ENCODE measurements around the gene NAV2.

The NAV2 gene

DNA sequence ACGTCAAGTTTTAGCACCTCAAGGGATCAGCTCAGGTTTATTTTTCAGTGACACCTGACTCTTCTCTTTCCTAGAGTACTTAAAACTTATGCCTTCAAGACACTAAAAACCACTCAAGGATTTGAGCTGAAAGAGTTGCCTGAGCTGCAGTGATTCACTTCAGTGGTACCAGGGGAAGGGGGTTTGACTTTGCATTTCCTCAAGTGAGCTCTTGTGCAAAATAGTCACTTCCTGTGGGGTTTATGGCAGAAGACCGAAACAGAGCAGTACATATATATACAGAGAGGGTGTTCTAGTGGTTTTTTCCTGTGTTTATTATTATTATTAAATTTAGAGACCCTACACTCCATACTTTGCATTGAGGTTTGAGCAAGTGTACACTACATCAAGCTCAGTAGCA, 386.9 kb downstream of the NAV2 start:
- Histone ChIP-seq H3K4me3 (ENCODE audit: low read length) (no peak overlapping the region), H3K27me3 (ENCODE audit: insufficient read depth, low read length) (no peaks in the 10 kb centered on the region), H3K36me3 (ENCODE audit: insufficient read depth, low read length) (peaks cover 77% of the 10 kb centered on the region), H2AFZ (ENCODE audit: low read depth, low read length) (no peak overlapping the region), H3K4me1 (ENCODE audit: insufficient read depth, low read length) (no peaks in the 10 kb centered on the region), H3K9me3 (ENCODE audit: low read length) (no peaks in the 10 kb centered on the region)

DNA sequence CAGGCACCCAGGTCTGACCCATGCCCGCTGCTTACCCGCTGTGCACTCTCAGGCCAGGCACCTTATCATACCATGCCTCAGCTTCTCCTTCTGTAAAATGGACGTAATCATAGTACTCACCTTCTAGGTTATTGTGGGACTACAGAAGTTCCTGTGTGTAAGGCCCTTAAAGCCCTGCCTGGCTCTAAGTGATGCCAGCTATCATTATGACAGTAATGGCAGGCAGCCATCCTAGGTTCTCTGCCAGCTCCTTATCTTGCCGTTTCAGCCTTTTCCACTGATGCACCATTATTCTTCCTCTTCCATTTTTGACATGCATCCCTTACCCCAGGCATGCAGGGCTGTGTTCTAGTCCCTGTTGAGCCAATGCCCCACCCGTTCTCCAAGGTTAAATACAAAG, 389.8 kb downstream of the NAV2 start:
- no peaks in the 10 kb centered on the region for H3K9me3 ChIP-seq (ENCODE audit: low read length)
- H3K4me3 ChIP-seq (ENCODE audit: low read length): no peak overlapping the region
- H2AFZ ChIP-seq (ENCODE audit: low read depth, low read length): no peak overlapping the region
- H3K4me1 ChIP-seq (ENCODE audit: insufficient read depth, low read length): no peaks in the 10 kb centered on the region
- H3K27me3 ChIP-seq (ENCODE audit: insufficient read depth, low read length): no peaks in the 10 kb centered on the region
- H3K36me3 ChIP-seq (ENCODE audit: insufficient read depth, low read length): peaks cover 70% of the 10 kb centered on the region

DNA sequence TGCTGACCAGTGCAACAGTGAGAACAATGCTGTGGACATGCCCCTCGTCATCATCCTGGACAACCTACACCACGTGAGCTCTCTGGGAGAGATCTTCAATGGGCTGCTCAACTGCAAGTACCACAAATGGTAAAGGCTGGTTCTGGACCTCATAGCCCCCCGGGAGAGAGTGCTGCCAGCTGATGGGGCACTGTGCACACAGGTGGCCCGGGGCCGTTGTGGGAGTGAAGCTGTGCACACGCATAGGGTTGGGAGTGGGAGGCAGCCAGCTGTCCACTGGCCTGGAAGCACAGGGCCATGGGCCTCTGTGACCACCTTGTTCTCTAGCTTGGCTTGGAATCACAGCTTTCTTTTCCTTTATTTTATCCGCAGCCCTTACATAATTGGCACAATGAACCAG, 390.6 kb downstream of the NAV2 start:
- H3K9me3 ChIP-seq (ENCODE audit: low read length): no peaks in the 10 kb centered on the region
- no peaks in the 10 kb centered on the region for H3K4me1 ChIP-seq (ENCODE audit: insufficient read depth, low read length)
- H2AFZ ChIP-seq (ENCODE audit: low read depth, low read length): no peak overlapping the region
- no peaks in the 10 kb centered on the region for H3K27me3 ChIP-seq (ENCODE audit: insufficient read depth, low read length)
- peaks cover 70% of the 10 kb centered on the region for H3K36me3 ChIP-seq (ENCODE audit: insufficient read depth, low read length)
- H3K4me3 ChIP-seq (ENCODE audit: low read length): no peak overlapping the region

DNA sequence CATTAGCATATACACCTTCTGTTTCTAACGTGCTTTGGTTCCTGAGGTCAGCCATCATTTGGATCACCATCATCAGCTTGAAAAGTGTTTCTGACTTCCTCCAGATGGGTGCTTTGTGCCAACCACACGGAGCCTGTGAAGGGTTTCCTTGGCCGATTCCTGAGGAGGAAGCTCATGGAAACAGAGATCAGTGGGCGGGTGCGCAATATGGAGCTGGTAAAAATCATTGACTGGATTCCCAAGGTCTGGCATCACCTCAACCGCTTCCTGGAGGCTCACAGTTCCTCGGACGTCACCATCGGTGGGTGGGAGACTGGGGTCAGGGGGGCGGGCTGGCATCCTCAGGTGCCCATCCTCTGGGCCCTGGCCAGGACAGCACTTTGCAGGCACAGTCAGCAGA, 392.8 kb downstream of the NAV2 start:
- Histone ChIP-seq H3K9me3 (ENCODE audit: low read length) (no peaks in the 10 kb centered on the region), H3K4me1 (ENCODE audit: insufficient read depth, low read length) (no peaks in the 10 kb centered on the region), H2AFZ (ENCODE audit: low read depth, low read length) (no peak overlapping the region), H3K4me3 (ENCODE audit: low read length) (no peak overlapping the region), H3K27me3 (ENCODE audit: insufficient read depth, low read length) (no peaks in the 10 kb centered on the region), H3K36me3 (ENCODE audit: insufficient read depth, low read length) (peaks cover 77% of the 10 kb centered on the region)

GRCh38 chr11:20109731-20110445, 397.3 kb downstream of the NAV2 start:
- Histone ChIP-seq H3K4me1 (ENCODE audit: insufficient read depth, low read length) (no peaks in the 10 kb centered on the region), H3K4me3 (ENCODE audit: low read length) (no peak overlapping the region), H3K36me3 (ENCODE audit: insufficient read depth, low read length) (peaks cover 46% of the 10 kb centered on the region), H3K27me3 (ENCODE audit: insufficient read depth, low read length) (no peaks in the 10 kb centered on the region), H2AFZ (ENCODE audit: low read depth, low read length) (no peak overlapping the region), H3K9me3 (ENCODE audit: low read length) (no peaks in the 10 kb centered on the region)

- Histone ChIP-seq H3K27me3 (ENCODE audit: insufficient read depth, low read length) (no peaks in the 10 kb centered on the region), H3K4me1 (ENCODE audit: insufficient read depth, low read length) (no peaks in the 10 kb centered on the region), H2AFZ (ENCODE audit: low read depth, low read length) (no peak overlapping the region), H3K4me3 (ENCODE audit: low read length) (no peak overlapping the region), H3K36me3 (ENCODE audit: insufficient read depth, low read length) (peaks cover 43% of the 10 kb centered on the region), H3K9me3 (ENCODE audit: low read length) (no peaks in the 10 kb centered on the region)
Observed at GRCh38 chr11:20110908-20111669, 398.5 kb downstream of the NAV2 start.

DNA sequence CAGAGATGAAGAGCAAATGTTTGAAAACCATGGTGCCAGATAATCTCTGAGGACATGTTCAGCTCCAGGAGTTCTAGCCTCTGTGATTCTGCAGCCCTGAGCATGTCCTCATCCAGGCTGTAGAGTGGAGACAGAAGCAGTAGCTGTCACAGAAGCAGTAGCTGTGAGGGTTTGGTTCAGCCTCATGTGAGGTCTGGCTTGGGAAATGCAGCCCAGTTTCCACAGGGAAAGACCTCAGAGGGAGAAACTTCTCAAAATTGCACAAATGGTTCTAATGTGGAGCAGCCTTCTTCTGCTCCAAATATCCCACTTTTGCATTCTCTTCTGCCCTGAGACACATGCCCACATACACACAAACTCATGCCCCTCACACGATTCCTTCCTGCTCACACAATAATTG, 399.2 kb downstream of the NAV2 start:
- Histone ChIP-seq H2AFZ (ENCODE audit: low read depth, low read length) (no peak overlapping the region), H3K9me3 (ENCODE audit: low read length) (no peaks in the 10 kb centered on the region), H3K27me3 (ENCODE audit: insufficient read depth, low read length) (no peaks in the 10 kb centered on the region), H3K36me3 (ENCODE audit: insufficient read depth, low read length) (peaks cover 48% of the 10 kb centered on the region), H3K4me3 (ENCODE audit: low read length) (no peak overlapping the region), H3K4me1 (ENCODE audit: insufficient read depth, low read length) (no peaks in the 10 kb centered on the region)

DNA sequence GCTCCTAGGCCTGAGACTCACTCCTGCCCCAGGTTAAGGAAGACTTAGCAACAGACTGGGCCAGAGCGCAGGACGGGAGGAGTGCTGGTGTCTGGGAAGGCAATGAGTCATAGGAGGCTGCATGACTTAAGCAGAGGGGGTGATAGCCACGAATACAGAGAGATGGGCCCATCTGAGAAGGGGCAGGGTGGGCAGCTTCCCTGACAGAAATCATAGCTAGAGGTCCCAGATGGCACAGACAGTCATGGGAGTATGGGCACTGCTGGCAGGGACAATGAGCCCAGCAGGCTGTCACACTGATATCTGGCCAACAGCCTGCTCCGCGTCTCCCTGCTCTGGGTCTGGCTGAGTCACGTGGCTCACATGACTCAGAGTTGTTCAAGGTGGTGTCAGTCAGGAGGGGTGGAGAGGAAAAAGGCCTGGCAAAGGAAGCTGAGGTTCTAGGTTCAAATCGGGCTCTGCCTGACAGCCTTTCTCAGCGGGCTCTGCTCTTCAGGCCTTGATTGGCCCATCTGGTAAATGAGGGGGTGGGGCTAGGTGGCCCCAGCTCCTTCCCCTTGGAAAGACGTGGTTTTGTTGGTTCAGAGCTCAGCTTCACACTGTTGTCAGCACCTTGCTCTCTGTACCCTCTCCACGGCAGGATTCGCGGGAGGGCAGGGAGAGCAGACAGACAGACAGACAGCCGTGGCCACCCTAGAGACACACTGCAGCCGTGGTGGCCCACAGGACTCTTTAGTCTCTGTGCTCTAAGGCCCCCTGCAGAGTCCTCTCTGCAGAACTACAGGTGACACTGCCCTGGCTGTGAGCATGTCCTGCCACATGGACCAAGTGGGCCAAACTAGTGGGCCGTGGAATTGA, 399.9 kb downstream of the NAV2 start:
- Histone ChIP-seq H2AFZ (ENCODE audit: low read depth, low read length) (no peak overlapping the region), H3K36me3 (ENCODE audit: insufficient read depth, low read length) (peaks cover 50% of the 10 kb centered on the region), H3K9me3 (ENCODE audit: low read length) (no peaks in the 10 kb centered on the region), H3K27me3 (ENCODE audit: insufficient read depth, low read length) (no peaks in the 10 kb centered on the region), H3K4me1 (ENCODE audit: insufficient read depth, low read length) (no peaks in the 10 kb centered on the region), H3K4me3 (ENCODE audit: low read length) (no peak overlapping the region)

DNA sequence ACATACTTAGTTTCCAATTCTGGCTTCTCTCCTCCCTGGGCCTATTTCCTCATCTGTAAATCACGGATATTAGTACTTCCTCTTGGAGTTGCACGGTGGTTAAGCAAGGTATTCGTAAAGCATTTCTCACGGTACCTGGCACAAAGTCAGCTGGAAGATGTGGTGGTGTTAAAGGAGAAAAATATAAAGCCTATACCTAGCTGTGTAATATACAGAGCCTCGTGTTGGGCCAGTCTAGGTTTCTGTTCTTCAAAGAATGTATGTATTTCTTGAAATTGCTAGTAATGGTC, 400.5 kb downstream of the NAV2 start:
- H2AFZ ChIP-seq (ENCODE audit: low read depth, low read length): no peak overlapping the region
- H3K36me3 ChIP-seq (ENCODE audit: insufficient read depth, low read length): peaks cover 50% of the 10 kb centered on the region
- H3K4me1 ChIP-seq (ENCODE audit: insufficient read depth, low read length): no peaks in the 10 kb centered on the region
- no peaks in the 10 kb centered on the region for H3K27me3 ChIP-seq (ENCODE audit: insufficient read depth, low read length)
- H3K9me3 ChIP-seq (ENCODE audit: low read length): no peaks in the 10 kb centered on the region
- H3K4me3 ChIP-seq (ENCODE audit: low read length): no peak overlapping the region

GRCh38 chr11:20114588-20114987, 402.0 kb downstream of the NAV2 start:
- no peaks in the 10 kb centered on the region for H3K27me3 ChIP-seq (ENCODE audit: insufficient read depth, low read length)
- H3K4me3 ChIP-seq (ENCODE audit: low read length): no peak overlapping the region
- peaks cover 52% of the 10 kb centered on the region for H3K36me3 ChIP-seq (ENCODE audit: insufficient read depth, low read length)

DNA sequence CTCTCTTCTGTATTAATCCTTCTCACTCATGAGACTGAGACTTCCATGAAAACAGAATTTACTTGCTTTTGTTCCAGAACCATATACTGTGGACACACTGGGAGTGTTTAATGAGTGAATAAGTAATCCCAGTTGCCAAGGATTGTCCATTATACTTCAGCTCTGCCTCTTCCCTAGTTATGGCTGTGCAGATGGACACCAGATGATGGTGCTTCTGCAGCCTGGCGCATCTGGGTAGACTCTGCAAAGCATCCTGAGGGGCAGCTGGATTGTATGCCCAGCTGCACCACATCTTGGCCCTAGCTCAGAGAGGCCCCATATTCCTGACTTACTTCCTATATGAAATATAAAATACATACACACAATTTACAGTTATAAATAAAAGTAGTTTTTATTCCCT, 404.2 kb downstream of the NAV2 start:
- H2AFZ ChIP-seq (ENCODE audit: low read depth, low read length): no peak overlapping the region
- H3K36me3 ChIP-seq (ENCODE audit: insufficient read depth, low read length): peaks cover 55% of the 10 kb centered on the region
- H3K9me3 ChIP-seq (ENCODE audit: low read length): no peaks in the 10 kb centered on the region
- H3K4me1 ChIP-seq (ENCODE audit: insufficient read depth, low read length): no peaks in the 10 kb centered on the region
- no peak overlapping the region for H3K4me3 ChIP-seq (ENCODE audit: low read length)
- H3K27me3 ChIP-seq (ENCODE audit: insufficient read depth, low read length): no peaks in the 10 kb centered on the region

More at GRCh38 chr11:20114588-20114987, 402.0 kb downstream of the NAV2 start:
- no peaks in the 10 kb centered on the region for H3K4me1 ChIP-seq (ENCODE audit: insufficient read depth, low read length)
- H3K9me3 ChIP-seq (ENCODE audit: low read length): no peaks in the 10 kb centered on the region
- no peak overlapping the region for H2AFZ ChIP-seq (ENCODE audit: low read depth, low read length)

DNA sequence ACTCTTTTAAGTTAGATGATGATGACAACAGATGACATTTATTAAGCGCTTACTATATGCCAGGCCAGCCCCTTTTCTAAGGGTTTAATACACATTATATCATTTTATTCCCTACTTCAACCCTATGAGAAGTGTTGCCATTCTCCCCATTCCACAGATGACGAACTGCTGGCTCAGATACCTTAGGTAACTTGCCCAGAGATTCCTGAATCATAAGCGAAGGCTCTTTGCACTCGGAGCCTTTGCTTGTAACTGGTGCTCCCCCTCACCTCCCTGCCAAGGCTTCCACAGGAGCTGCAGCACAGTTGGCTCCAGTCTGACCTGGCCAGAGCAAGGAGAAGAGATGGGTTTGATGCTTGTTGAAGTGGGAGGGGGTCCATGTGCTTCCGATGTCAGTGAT, 404.7 kb downstream of the NAV2 start:
- peaks cover 55% of the 10 kb centered on the region for H3K36me3 ChIP-seq (ENCODE audit: insufficient read depth, low read length)
- H3K4me3 ChIP-seq (ENCODE audit: low read length): no peak overlapping the region
- H3K9me3 ChIP-seq (ENCODE audit: low read length): no peaks in the 10 kb centered on the region
- H3K4me1 ChIP-seq (ENCODE audit: insufficient read depth, low read length): no peaks in the 10 kb centered on the region
- H2AFZ ChIP-seq (ENCODE audit: low read depth, low read length): no peak overlapping the region
- H3K27me3 ChIP-seq (ENCODE audit: insufficient read depth, low read length): no peaks in the 10 kb centered on the region

- H3K36me3 ChIP-seq (ENCODE audit: insufficient read depth, low read length): peaks cover 52% of the 10 kb centered on the region
Observed at GRCh38 chr11:20118209-20118608, 405.6 kb downstream of the NAV2 start.

More at GRCh38 chr11:20118209-20118608, 405.6 kb downstream of the NAV2 start:
- Histone ChIP-seq H3K4me1 (ENCODE audit: insufficient read depth, low read length) (no peaks in the 10 kb centered on the region), H3K27me3 (ENCODE audit: insufficient read depth, low read length) (no peaks in the 10 kb centered on the region), H2AFZ (ENCODE audit: low read depth, low read length) (no peak overlapping the region), H3K9me3 (ENCODE audit: low read length) (no peaks in the 10 kb centered on the region), H3K4me3 (ENCODE audit: low read length) (no peak overlapping the region)

Measured in neuron (in vitro differentiated cells).